Smooth muscle cell (in vitro differentiated cells): ENCODE data around the gene ACAD8. TPM values are rescaled to one million over a fixed set of nuclear protein-coding genes. Genes with fewer than 3 reads are reported as not detected.
A peak's percentile ranks its signal among the peaks of the same experiment; 100 is the strongest.

Experiments used
- DNase-seq: peaks from one replicate; lab custom pipeline; 2025; ENCODE audit not compliant: unreplicated experiment; lab: John Stamatoyannopoulos, UW
- H2AFZ ChIP-seq: fragments of 200-600 bp; sonication (generic); 2 replicates; pipeline ENCODE4 v1.6.0; 2016; ENCODE audit warnings: antibody characterized with exemption, low read depth, mild to moderate bottlenecking
- H3F3A ChIP-seq: fragments of 200-600 bp; sonication (generic); 2 replicates; pipeline ENCODE4 v1.6.0; 2017; ENCODE audit warnings: antibody characterized with exemption, low read depth
- H3K27ac ChIP-seq: fragments of 200-600 bp; sonication (generic); 2 replicates; pipeline ENCODE4 v1.5.1; 2016; ENCODE audit warnings: low read depth, mild to moderate bottlenecking
- H3K27me3 ChIP-seq: fragments of 200-600 bp; sonication (generic); 2 replicates; pipeline ENCODE4 v1.6.1; 2016; ENCODE audit warnings: low read depth, mild to moderate bottlenecking
- H3K36me3 ChIP-seq: fragments of 200-600 bp; sonication (generic); 2 replicates; pipeline ENCODE4 v1.5.1; 2016; ENCODE audit warnings: low read depth
- H3K4me1 ChIP-seq: fragments of 200-600 bp; sonication (generic); 2 replicates; pipeline ENCODE4 v1.5.1; 2016; ENCODE audit warnings: low read depth
- H3K4me2 ChIP-seq: fragments of 200-600 bp; sonication (generic); 2 replicates; pipeline ENCODE4 v1.6.0; 2016; ENCODE audit warnings: mild to moderate bottlenecking
- H3K4me3 ChIP-seq: fragments of 200-600 bp; sonication (generic); 2 replicates; pipeline ENCODE4 v1.5.1; 2016; ENCODE audit warnings: mild to moderate bottlenecking
- H3K79me2 ChIP-seq: fragments of 200-600 bp; sonication (generic); 2 replicates; pipeline ENCODE4 v1.6.0; 2016; ENCODE audit warnings: low read depth, mild to moderate bottlenecking
- H3K9ac ChIP-seq: fragments of 200-600 bp; sonication (generic); 2 replicates; pipeline ENCODE4 v1.6.0; 2016; ENCODE audit warnings: low read depth
- H3K9me3 ChIP-seq: fragments of 200-600 bp; sonication (generic); replicated peaks from 2 replicates; pipeline ENCODE4 v1.5.1; 2016; ENCODE audit warnings: low read depth
- H4K20me1 ChIP-seq: fragments of 200-600 bp; sonication (generic); 2 replicates; pipeline ENCODE4 v1.6.0; 2016; ENCODE audit warnings: low read depth
- CTCF ChIP-seq: fragments of 200-600 bp; sonication (generic); IDR thresholded peaks from 2 replicates; pipeline ENCODE4 v1.5.1; 2017; ENCODE audit warnings: borderline replicate concordance, mild to moderate bottlenecking, antibody characterized with exemption; ENCODE audit not compliant: insufficient read depth, poor library complexity, severe bottlenecking
- WGBS: methylation state at CpG from one replicate; pipeline ENCODE4 v1.1.7; 2016; ENCODE audit warnings: low lambda C conversion rate; 5-methylcytosine and 5-hydroxymethylcytosine counted together
- polyA plus RNA-seq: library from polyadenylated mRNA; unstranded; fragments of >200 nt; fragmentation: Nextera tagmentation; extraction: Ambion mirVana; gene quantifications from 2 replicates; pipeline ENCODE4 v1.2.1, GENCODE V29; 2016
- total RNA-seq: library from RNA; depleted of rRNA; stranded (reverse); fragments of >200 nt; gene quantifications from 2 replicates; pipeline ENCODE4 v1.2.3, GENCODE V29; 2014

The ACAD8 gene
- total and polyA plus RNA-seq, 2 experiments from 2014 or later: 11.7 to 12.4 TPM

DNA sequence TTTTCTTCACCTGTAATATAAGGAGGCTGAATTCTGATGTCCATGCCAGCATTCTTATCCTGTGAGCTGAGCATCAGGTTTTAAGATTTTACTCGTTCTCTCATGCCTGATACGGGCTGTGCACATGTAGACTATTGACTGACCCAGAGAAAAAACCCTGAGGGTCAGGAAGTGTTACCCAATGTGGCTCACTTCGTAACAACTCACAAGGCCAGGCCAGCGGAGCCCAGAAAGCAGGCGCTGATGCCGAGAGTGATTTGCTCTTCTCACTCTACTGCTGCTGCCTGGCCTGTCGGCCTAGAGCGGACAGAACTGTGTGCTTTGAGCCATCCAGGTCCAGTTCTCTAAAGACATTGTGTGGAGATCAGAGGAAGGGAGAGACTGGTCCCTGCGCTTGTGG is 11.0 kb upstream of the ACAD8 start:
- Histone ChIP-seq H3K27ac (no peak overlapping the region), H3K9me3 (no peaks in the 10 kb centered on the region), H3K4me3 (no peak overlapping the region), H3K4me2 (no peak overlapping the region), H2AFZ (no peak overlapping the region), H3K79me2 (no peaks in the 10 kb centered on the region), H3K27me3 (no peaks in the 10 kb centered on the region), H3K36me3 (peaks cover 10% of the 10 kb centered on the region), H4K20me1 (peaks cover 9% of the 10 kb centered on the region), H3K4me1 (no peaks in the 10 kb centered on the region), H3K9ac (no peak overlapping the region), H3F3A (no peaks in the 10 kb centered on the region)
- DNase-seq: no peak
- no peak for TF ChIP-seq CTCF
- 89% methylated on average over 9 of the region's 9 CpGs for WGBS

- no peak for DNase-seq
- H3F3A ChIP-seq: no peaks in the 10 kb centered on the region
- no peaks in the 10 kb centered on the region for H3K27me3 ChIP-seq
- no peak overlapping the region for H3K4me2 ChIP-seq
- WGBS: 96% methylated on average over 4 of the region's 4 CpGs
- no peak overlapping the region for H2AFZ ChIP-seq
- no peaks in the 10 kb centered on the region for H3K4me1 ChIP-seq
- no peak overlapping the region for H3K9ac ChIP-seq
- H4K20me1 ChIP-seq: no peaks in the 10 kb centered on the region
- no peaks in the 10 kb centered on the region for H3K9me3 ChIP-seq
- no peaks in the 10 kb centered on the region for H3K79me2 ChIP-seq
- H3K4me3 ChIP-seq: no peak overlapping the region
- TF ChIP-seq CTCF: no peak
- H3K27ac ChIP-seq: no peak overlapping the region
- H3K36me3 ChIP-seq: peaks cover 10% of the 10 kb centered on the region
These were observed 9.5 kb upstream of the ACAD8 start for GRCh38 chr11:134243913-134244312.

DNA sequence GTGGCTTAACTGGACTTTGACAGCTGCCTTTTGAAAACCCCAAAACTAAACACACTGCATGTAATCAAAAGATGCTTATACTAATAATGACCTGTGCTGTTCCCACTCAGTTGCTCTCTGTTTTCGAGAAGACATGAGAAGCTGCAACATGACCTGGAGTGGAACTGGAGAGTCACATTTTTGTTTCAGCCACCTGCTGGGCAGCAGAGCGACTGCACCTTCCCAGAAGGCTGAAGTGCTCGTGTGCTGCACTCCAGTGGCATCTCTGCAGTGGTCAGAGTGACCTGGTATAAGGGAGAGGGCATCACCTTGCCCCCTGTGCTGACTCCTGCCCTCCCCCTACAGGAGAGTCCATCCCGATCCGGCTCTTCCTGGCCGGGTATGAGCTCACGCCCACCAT is 8.8 kb upstream of the ACAD8 start:
- DNase-seq: no peak
- no peaks in the 10 kb centered on the region for H3K4me1 ChIP-seq
- H3K4me3 ChIP-seq: no peak overlapping the region
- no peaks in the 10 kb centered on the region for H3K27me3 ChIP-seq
- no peaks in the 10 kb centered on the region for H4K20me1 ChIP-seq
- no peaks in the 10 kb centered on the region for H3K79me2 ChIP-seq
- H2AFZ ChIP-seq: no peak overlapping the region
- no peaks in the 10 kb centered on the region for H3K9me3 ChIP-seq
- 72% methylated on average over 7 of the region's 7 CpGs for WGBS
- peak; percentile 32 for TF ChIP-seq CTCF
- H3F3A ChIP-seq: no peaks in the 10 kb centered on the region
- H3K4me2 ChIP-seq: no peak overlapping the region
- peaks cover 14% of the 10 kb centered on the region for H3K36me3 ChIP-seq
- no peak overlapping the region for H3K27ac ChIP-seq
- no peak overlapping the region for H3K9ac ChIP-seq

DNA sequence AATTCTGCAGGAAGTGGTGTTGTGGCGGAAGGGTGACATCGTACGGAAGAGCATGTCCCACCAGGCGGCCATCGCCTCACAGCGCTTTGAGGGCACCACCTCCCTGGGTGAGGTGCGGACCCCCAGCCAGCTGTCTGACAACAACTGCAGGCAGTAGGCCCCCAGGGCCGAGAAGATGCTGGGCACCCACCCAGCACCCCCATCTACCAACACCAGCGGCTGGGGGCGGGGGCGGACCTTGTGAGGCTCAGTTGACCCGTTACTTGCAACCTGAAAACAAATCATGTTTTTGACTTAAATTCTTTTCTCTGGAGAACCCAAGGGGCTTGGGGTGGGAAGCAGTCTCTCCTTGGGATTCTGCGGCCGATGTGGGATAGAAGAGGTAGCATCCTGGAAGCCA is 7.9 kb upstream of the ACAD8 start:
- Histone ChIP-seq H3K27me3 (no peaks in the 10 kb centered on the region), H3K79me2 (no peaks in the 10 kb centered on the region), H3K4me3 (no peak overlapping the region), H2AFZ (no peak overlapping the region), H3K27ac (no peak overlapping the region), H3F3A (no peaks in the 10 kb centered on the region), H4K20me1 (no peaks in the 10 kb centered on the region), H3K4me2 (no peak overlapping the region), H3K9me3 (no peaks in the 10 kb centered on the region), H3K9ac (no peak overlapping the region), H3K4me1 (no peaks in the 10 kb centered on the region), H3K36me3 (peaks cover 14% of the 10 kb centered on the region)
- WGBS: 98% methylated on average over 14 of the region's 14 CpGs
- DNase-seq: no peak
- no peak for TF ChIP-seq CTCF
